ENCODE data around the gene PTPN11.

The PTPN11 gene

GRCh38 chr12:112543751-112544150 lies 125.0 kb downstream of the PTPN11 start:
- DNase-seq (ENCODE audit: low spot score): peak; percentile 84

- no peak for DNase-seq (ENCODE audit: low spot score)
These were observed 127.6 kb downstream of the PTPN11 start for GRCh38 chr12:112546339-112546738.

- DNase-seq (ENCODE audit: low spot score): no peak
These were observed 128.2 kb downstream of the PTPN11 start for GRCh38 chr12:112546996-112547395.

GRCh38 chr12:112549031-112549430 lies 130.3 kb downstream of the PTPN11 start:
- no peak for DNase-seq (ENCODE audit: low spot score)

- no peak for DNase-seq (ENCODE audit: low spot score)
These were observed 132.9 kb downstream of the PTPN11 start for GRCh38 chr12:112551681-112552080.

GRCh38 chr12:112555621-112556233 lies 137.0 kb downstream of the PTPN11 start:
- no peak for DNase-seq (ENCODE audit: low spot score)

GRCh38 chr12:112557951-112558630 lies 139.3 kb downstream of the PTPN11 start:
- DNase-seq (ENCODE audit: low spot score): peak; percentile 23
